GM23338 (cell line): ENCODE results near the gene WAPL. TPM values are rescaled to one million over a fixed set of nuclear protein-coding genes. Genes with fewer than 3 reads are reported as not detected.
"Not testable (repeated sequence)": the region's sequence is repeated elsewhere in the genome, so short reads cannot be mapped to it uniquely, and the experiment has no call there.

Source experiments
- ATAC-seq: fragments of 200-7000 bp; cut with Tn5 transposase; 3 replicates; pipeline ENCODE4 v1.9.1; 2020
- DNase-seq: peaks from one replicate; pipeline ENCODE4 v3.0.0-alpha.2; 2015; ENCODE audit warnings: low spot score
- H2AFZ ChIP-seq: fragments of 200-600 bp; sonication (generic); 2 replicates; pipeline ENCODE4 v1.8.0; 2016; ENCODE audit warnings: antibody characterized with exemption, mild to moderate bottlenecking, moderate library complexity
- H3F3A ChIP-seq: fragments of 200-600 bp; sonication (generic); replicated peaks from 2 replicates; pipeline ENCODE4 v1.8.0; 2017; ENCODE audit warnings: antibody characterized with exemption, mixed run types, low read depth
- H3K27ac ChIP-seq: fragments of 200-600 bp; sonication (generic); 2 replicates; pipeline ENCODE4 v1.6.1; 2016; ENCODE audit warnings: low read depth
- H3K27me3 ChIP-seq: fragments of 200-600 bp; sonication (generic); 2 replicates; pipeline ENCODE4 v1.8.0; 2016; ENCODE audit warnings: mild to moderate bottlenecking, mixed run types, moderate library complexity; ENCODE audit not compliant: insufficient read depth
- H3K36me3 ChIP-seq: fragments of 200-600 bp; sonication (generic); 2 replicates; pipeline ENCODE4 v1.8.0; 2016; ENCODE audit warnings: mild to moderate bottlenecking; ENCODE audit not compliant: insufficient read depth
- H3K4me1 ChIP-seq: fragments of 200-600 bp; sonication (generic); 2 replicates; pipeline ENCODE4 v1.8.0; 2016; ENCODE audit warnings: mild to moderate bottlenecking, moderate library complexity; ENCODE audit not compliant: insufficient read depth
- H3K4me2 ChIP-seq: fragments of 200-600 bp; sonication (generic); 2 replicates; pipeline ENCODE4 v1.7.1; 2017; ENCODE audit warnings: mixed run types
- H3K4me3 ChIP-seq: fragments of 200-600 bp; sonication (generic); 2 replicates; pipeline ENCODE4 v1.6.1; 2016; ENCODE audit warnings: mixed run types
- H3K79me2 ChIP-seq: fragments of 200-600 bp; sonication (generic); replicated peaks from 2 replicates; pipeline ENCODE4 v1.8.0; 2017; ENCODE audit warnings: mild to moderate bottlenecking; ENCODE audit not compliant: insufficient read depth
- H3K9me2 ChIP-seq: fragments of 200-600 bp; sonication (generic); 2 replicates; pipeline ENCODE4 v1.8.0; 2017; ENCODE audit not compliant: insufficient read depth
- H4K20me1 ChIP-seq: fragments of 200-600 bp; sonication (generic); replicated peaks from 2 replicates; pipeline ENCODE4 v1.8.0; 2017; ENCODE audit warnings: mild to moderate bottlenecking; ENCODE audit not compliant: insufficient read depth
- H3K27ac Mint-ChIP-seq: 2 replicates; pipeline ENCODE4 v1.8.0; 2020; ENCODE audit warnings: inconsistent platforms, mild to moderate bottlenecking, moderate library complexity, mixed read lengths
- H3K27me3 Mint-ChIP-seq: 3 replicates; pipeline ENCODE4 v1.8.0; 2022; ENCODE audit warnings: low read depth, mild to moderate bottlenecking, moderate library complexity, mixed read lengths, inconsistent platforms; ENCODE audit not compliant: insufficient read depth, poor library complexity
- H3K36me3 Mint-ChIP-seq: 3 replicates; pipeline ENCODE4 v1.8.0; 2021; ENCODE audit warnings: low read depth, mild to moderate bottlenecking, inconsistent platforms, moderate library complexity, mixed read lengths
- H3K4me1 Mint-ChIP-seq: 3 replicates; pipeline ENCODE4 v1.8.0; 2020; ENCODE audit warnings: mild to moderate bottlenecking, inconsistent platforms, mixed read lengths
- H3K4me3 Mint-ChIP-seq: 3 replicates; pipeline ENCODE4 v1.8.0; 2021; ENCODE audit warnings: moderate library complexity, mild to moderate bottlenecking, inconsistent platforms, mixed read lengths
- H3K9me3 Mint-ChIP-seq: 3 replicates; pipeline ENCODE4 v1.8.0; 2020; ENCODE audit warnings: moderate library complexity, mild to moderate bottlenecking, inconsistent platforms, mixed read lengths
- CTCF ChIP-seq, 2 experiments: fragments of 200-600 bp in 1 of 2; sonication (generic) in 1 of 2; conservative IDR thresholded peaks; 2 replicates each; pipeline versions ENCODE4 v1.5.1 to v1.6.1; 2016 to 2017; ENCODE audit warnings: antibody characterized with exemption in 2 of 2, low read depth in 2 of 2, mild to moderate bottlenecking in 2 of 2, moderate library complexity in 1 of 2
- ETS1 ChIP-seq: IDR thresholded peaks from 2 replicates; pipeline ENCODE4 v1.6.1; 2016; ENCODE audit warnings: antibody characterized with exemption
- EZH2 ChIP-seq: fragments of 200-600 bp; sonication (generic); IDR thresholded peaks from one replicate; pipeline ENCODE4 v1.8.0; 2017; ENCODE audit warnings: antibody characterized with exemption, mild to moderate bottlenecking, low read depth; ENCODE audit not compliant: unreplicated experiment
- EZH2phosphoT487 ChIP-seq: fragments of 200-600 bp; sonication (generic); IDR thresholded peaks from one replicate; pipeline ENCODE4 v1.8.1; 2018; ENCODE audit warnings: antibody characterized with exemption; ENCODE audit not compliant: unreplicated experiment
- NANOG ChIP-seq: IDR thresholded peaks from 2 replicates; pipeline ENCODE4 v1.6.1; 2016; ENCODE audit warnings: antibody characterized with exemption, borderline replicate concordance
- POLR2AphosphoS5 ChIP-seq: IDR thresholded peaks from 2 replicates; pipeline ENCODE4 v1.6.1; 2016; ENCODE audit warnings: antibody characterized with exemption, low read depth
- REST ChIP-seq: IDR thresholded peaks from one replicate; pipeline ENCODE4 v1.6.1; 2018; ENCODE audit warnings: antibody characterized with exemption; ENCODE audit not compliant: unreplicated experiment
- STAT1 ChIP-seq: IDR thresholded peaks from one replicate; pipeline ENCODE4 v1.6.1; 2016; ENCODE audit warnings: antibody characterized with exemption; ENCODE audit not compliant: unreplicated experiment
- ZNF114 ChIP-seq: fragments of 250-450 bp; sonication (Bioruptor Pico); IDR thresholded peaks from 2 replicates; pipeline ENCODE4 v1.5.0; 2020; ENCODE audit warnings: mild to moderate bottlenecking, moderate library complexity
- polyA plus RNA-seq: library from polyadenylated mRNA; unstranded; fragments of >200 nt; fragmentation: Nextera tagmentation; extraction: Ambion mirVana; gene quantifications from 2 replicates; pipeline ENCODE4 v1.2.1, GENCODE V29; 2016
- total RNA-seq: library from RNA; depleted of rRNA; stranded (reverse); fragments of >200 nt; shearing (Covaris generic); gene quantifications from 2 replicates; pipeline ENCODE4 v1.2.3, GENCODE V29; 2014

WAPL gene
- total and polyA plus RNA-seq, 2 experiments from 2014 or later = 25.2 to 60.8 TPM

GRCh38 chr10:86526606-86527005, 5.0 kb upstream of the WAPL start:
- TF ChIP-seq STAT1 = no peak
- no peak for TF ChIP-seq ZNF114 (CRISPR knock-in tag)
- no peak for TF ChIP-seq EZH2phosphoT487
- no peak for TF ChIP-seq POLR2AphosphoS5
- no peak for TF ChIP-seq ETS1
- TF ChIP-seq NANOG = no peak
- no peak for TF ChIP-seq EZH2
- Histone ChIP-seq H3K9me2 (no peaks in the 10 kb centered on the region), H4K20me1 (no peaks in the 10 kb centered on the region), H3K27ac (no peak overlapping the region), H3K4me2 (no peak overlapping the region), H3K79me2 (peaks cover 14% of the 10 kb centered on the region), H3K36me3 (no peaks in the 10 kb centered on the region), H3F3A (no peaks in the 10 kb centered on the region), H2AFZ (no peak overlapping the region), H3K27me3 (no peaks in the 10 kb centered on the region), H3K4me3 (no peak overlapping the region), H3K4me1 (peaks cover 15% of the 10 kb centered on the region; the same call in 1 of the 2 replicates)
- Mint-ChIP-seq H3K36me3 (no peaks in the 10 kb centered on the region; the same call in 2 of the 3 replicates), H3K27ac (peak overlapping the region; percentile 60), H3K4me3 (no peak overlapping the region), H3K27me3 (peaks cover 11% of the 10 kb centered on the region), H3K4me1 (peaks cover 21% of the 10 kb centered on the region), H3K9me3 (no peaks in the 10 kb centered on the region)
- no peak for ATAC-seq
- DNase-seq = no peak

- Histone ChIP-seq H3K4me1 (peaks cover 15% of the 10 kb centered on the region; the same call in 1 of the 2 replicates), H3K79me2 (peaks cover 21% of the 10 kb centered on the region)
- H3K36me3 ChIP-seq, H3K4me3 Mint-ChIP-seq, H3K27ac ChIP-seq, H2AFZ ChIP-seq, H3K4me2 ChIP-seq, H3F3A ChIP-seq, H3K4me3 ChIP-seq, H3K9me3 Mint-ChIP-seq, ATAC-seq, H3K9me2 ChIP-seq, H3K27ac Mint-ChIP-seq, H3K27me3 ChIP-seq, DNase-seq, H3K36me3 Mint-ChIP-seq, H4K20me1 ChIP-seq: not testable (repeated sequence)
- peaks cover 22% of the 10 kb centered on the region for H3K4me1 Mint-ChIP-seq
- H3K27me3 Mint-ChIP-seq = peaks cover 14% of the 10 kb centered on the region
Observed at GRCh38 chr10:86525713-86526112, 4.1 kb upstream of the WAPL start.

GRCh38 chr10:86524225-86524962, 2.8 kb upstream of the WAPL start:
- Histone ChIP-seq H2AFZ (no peak overlapping the region), H3F3A (no peaks in the 10 kb centered on the region), H3K4me1 (peaks cover 26% of the 10 kb centered on the region), H4K20me1 (peaks cover 12% of the 10 kb centered on the region), H3K36me3 (no peaks in the 10 kb centered on the region), H3K27me3 (no peaks in the 10 kb centered on the region), H3K4me2 (no peak overlapping the region), H3K4me3 (no peak overlapping the region), H3K27ac (no peak overlapping the region), H3K9me2 (no peaks in the 10 kb centered on the region), H3K79me2 (peaks cover 34% of the 10 kb centered on the region)
- Mint-ChIP-seq H3K27ac (no peak overlapping the region), H3K4me3 (no peak overlapping the region; the same call in 2 of the 3 replicates), H3K4me1 (peaks cover 30% of the 10 kb centered on the region), H3K36me3 (peaks cover 3% of the 10 kb centered on the region; the same call in 1 of the 3 replicates), H3K27me3 (peaks cover 18% of the 10 kb centered on the region), H3K9me3 (no peaks in the 10 kb centered on the region)
- ATAC-seq (no peak), DNase-seq (no peak)
- TF ChIP-seq REST (no peak), CTCF (conservative IDR thresholded peaks at IDR 0.05; ENCODE audit: low read depth in 2 of 2) (no peak), STAT1 (no peak)
